GM12801 (cell line): ENCODE results near the gene RNF115.

Experiments used
- CTCF ChIP-seq: IDR thresholded peaks from one replicate; pipeline ENCODE4 v1.5.1; 2011; ENCODE audit warnings: control low read depth; ENCODE audit not compliant: insufficient read length; ENCODE audit errors: extremely low read depth

The RNF115 gene

DNA sequence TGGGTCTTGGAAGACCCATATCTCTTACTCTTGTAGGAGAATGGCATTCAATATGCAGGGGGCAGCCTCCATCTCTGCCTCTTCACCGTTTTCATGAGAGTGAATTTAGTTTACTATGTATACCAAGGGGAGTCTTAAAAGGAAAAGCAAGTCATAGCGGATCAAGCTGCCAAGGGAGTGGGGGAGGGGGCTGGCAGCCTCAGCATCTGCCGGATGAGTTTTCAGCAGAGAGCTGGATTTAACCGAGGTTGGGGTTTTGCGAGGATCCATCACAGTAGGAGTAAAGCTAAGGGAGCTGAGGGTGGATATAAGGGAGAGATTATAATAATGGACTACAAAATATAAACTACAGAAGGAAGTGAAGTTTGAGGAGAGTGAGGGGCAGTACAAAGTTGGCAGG is 94.7 kb downstream of the RNF115 start:
- TF ChIP-seq CTCF: no peak

- TF ChIP-seq CTCF: no peak
Measured at GRCh38 chr1:145720878-145721671, 102.8 kb downstream of the RNF115 start.

DNA sequence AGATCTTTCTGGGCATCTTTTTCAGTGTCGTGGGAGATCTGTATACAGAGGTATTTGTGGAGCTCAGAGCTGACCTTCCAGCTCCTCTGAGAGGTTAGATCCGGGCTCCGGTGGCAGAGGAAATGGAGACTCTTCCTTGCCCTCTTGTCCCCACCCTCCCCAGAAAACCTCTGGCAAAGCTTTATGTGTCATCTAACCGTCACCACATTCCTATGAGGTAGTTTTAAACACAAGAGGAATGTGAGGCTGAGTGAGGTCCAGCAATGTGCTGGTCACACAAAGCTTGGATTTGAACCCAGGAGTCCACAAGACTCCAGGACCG is 103.4 kb downstream of the RNF115 start:
- no peak for TF ChIP-seq CTCF

- TF ChIP-seq CTCF: no peak
Measured at GRCh38 chr1:145719230-145720079, 104.4 kb downstream of the RNF115 start, which contains the start of gene CD160. Gene CD160 (plus strand): TSS chr1:145719499. CDS start chr1:145728328, 8,829 bp downstream.

- TF ChIP-seq CTCF: no peak
Measured at GRCh38 chr1:145717833-145718232, 106.1 kb downstream of the RNF115 start.

GRCh38 chr1:145716641-145717345 is 107.1 kb downstream of the RNF115 start:
- TF ChIP-seq CTCF: no peak

DNA sequence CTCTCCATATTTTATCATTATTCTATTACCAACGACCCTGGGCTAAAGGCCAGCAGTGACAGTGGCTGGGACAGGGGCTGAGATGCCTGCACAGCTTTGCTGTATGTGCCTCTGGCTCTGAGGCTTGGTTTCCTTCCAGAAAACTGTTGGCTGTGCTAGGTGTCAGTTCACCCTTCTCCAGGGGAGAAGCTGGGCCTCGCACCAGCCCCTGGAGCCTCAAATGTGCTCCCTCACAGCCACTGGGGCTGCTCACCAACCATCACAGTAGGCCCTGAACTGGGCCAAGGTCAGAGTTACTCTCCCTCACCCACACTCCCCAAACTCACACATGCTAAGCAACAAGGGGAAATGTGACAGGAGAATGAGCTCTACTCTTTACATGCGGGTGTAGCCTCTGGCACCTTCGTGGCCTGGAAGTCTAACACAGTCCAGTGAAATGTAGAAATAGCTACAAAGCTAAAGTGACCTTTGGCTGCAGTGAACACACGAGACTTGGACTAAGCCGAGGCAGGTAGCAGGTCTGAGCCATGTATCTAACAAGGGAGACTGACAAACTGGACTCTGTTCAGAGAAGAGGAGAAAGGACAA is 109.3 kb downstream of the RNF115 start:
- TF ChIP-seq CTCF: no peak
